ENCODE results near the gene ZNF816.
A peak's percentile ranks its signal among the peaks of the same experiment; 100 is the strongest.
"Not testable (repeated sequence)": the region's sequence is repeated elsewhere in the genome, so short reads cannot be mapped to it uniquely, and the experiment has no call there.

ZNF816 gene

GRCh38 chr19:52962394-52963246, at the start of gene ZNF816:
ZNF816 (minus strand) TSS chr19:52962881; CDS start chr19:52956089, 6,792 bp downstream.
- DNase-seq (ENCODE audit: low spot score) = peak; percentile 91

- DNase-seq (ENCODE audit: low spot score) = no peak
Measured at GRCh38 chr19:53012006-53012405, 49.3 kb upstream of the ZNF816 start.

DNA sequence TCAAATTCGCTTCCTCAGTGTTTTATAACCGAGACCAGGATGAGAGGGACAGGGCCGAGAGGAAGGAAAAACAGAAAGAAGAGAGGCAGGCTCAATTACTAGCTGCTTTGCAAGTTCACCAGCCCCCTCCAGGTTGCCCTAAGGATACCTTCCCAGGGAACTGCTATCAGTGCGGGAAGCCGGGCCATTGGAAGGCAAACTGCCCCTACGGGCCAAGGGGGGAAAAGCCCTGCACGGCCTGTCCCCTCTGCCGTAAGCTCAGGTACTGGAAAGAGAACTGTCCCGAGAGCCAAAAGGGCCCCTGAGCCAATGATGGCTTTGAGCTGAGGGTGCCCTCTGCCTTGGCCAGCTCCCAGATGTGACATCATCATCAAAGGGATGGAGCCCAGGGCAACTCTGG, 47.8 kb upstream of the ZNF816 start:
- no peak for DNase-seq (ENCODE audit: low spot score)

DNA sequence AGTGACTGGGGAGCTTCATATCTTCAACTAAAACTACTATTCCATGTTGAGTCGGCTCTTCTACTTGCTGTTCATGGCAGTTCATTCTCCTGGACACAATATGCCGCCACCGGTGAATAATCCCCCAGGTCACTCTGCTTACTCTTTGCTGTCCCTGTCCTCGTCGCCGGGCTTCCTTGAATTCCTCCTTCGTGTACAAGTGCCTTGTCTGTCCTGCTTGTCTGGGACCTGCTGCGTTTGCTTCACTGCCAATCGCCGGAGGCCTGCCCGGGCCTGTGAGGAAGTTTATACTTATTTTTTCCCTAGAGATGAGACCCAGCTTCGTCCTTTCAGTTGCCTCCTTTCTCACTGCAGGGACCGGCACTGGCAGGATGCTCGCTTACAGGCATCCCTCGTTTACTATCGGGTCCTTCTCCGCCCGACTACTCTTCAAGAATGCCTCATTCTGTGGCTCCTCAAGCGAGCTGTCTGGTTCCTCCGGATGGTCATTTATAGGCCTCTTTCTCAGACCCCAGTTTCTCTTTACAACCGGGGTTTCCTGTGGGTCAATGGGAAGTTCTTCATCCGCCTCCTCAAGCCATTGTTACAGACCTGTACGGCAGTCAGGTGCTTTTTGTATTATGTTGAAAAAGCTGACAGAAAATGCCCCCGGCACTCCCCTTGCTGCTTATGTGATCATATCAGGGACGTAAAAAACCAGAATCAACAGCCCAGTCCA, 45.5 kb upstream of the ZNF816 start:
- DNase-seq (ENCODE audit: low spot score) = no peak

DNA sequence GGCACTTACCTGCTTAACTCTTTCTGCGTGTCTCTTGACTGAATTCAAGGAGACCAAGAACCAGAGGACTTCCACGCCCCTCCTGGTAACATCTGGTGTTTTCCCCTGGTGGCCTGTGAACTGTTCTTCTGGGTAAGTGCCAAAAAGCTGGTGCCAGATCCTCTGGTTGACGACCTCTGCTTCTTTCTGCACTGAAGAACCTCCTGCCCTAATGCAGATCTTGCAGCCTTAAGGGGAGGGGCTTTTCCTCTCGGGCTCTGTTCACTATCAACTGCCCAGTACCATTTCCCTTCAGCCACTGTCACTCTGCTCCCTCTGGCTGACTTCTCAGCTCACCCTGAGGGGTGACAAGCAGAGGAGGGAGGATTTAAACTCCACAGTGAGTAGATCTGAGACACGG, 44.9 kb upstream of the ZNF816 start:
- no peak for DNase-seq (ENCODE audit: low spot score)

GRCh38 chr19:53007200-53007599, 44.5 kb upstream of the ZNF816 start:
- DNase-seq (ENCODE audit: low spot score) = no peak

DNA sequence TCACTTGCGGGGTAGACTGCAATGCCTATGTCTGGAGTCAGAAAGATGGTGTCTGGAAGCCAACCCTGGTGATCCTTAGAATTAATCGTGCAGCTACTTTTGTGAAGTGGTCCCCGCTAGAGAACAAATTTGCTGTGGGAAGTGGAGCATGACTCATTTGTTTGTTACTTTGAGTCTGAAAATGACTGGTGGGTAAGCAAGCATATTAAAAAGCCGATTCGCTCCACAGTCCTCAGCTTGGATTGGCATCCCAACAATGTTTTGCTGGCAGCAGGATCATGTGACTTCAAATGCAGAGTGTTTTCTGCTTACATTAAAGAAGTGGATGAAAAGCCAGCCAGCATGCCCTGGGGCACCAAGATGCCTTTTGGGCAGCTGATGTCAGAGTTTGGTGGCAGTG, 41.6 kb upstream of the ZNF816 start:
- DNase-seq (ENCODE audit: low spot score) = no peak

DNA sequence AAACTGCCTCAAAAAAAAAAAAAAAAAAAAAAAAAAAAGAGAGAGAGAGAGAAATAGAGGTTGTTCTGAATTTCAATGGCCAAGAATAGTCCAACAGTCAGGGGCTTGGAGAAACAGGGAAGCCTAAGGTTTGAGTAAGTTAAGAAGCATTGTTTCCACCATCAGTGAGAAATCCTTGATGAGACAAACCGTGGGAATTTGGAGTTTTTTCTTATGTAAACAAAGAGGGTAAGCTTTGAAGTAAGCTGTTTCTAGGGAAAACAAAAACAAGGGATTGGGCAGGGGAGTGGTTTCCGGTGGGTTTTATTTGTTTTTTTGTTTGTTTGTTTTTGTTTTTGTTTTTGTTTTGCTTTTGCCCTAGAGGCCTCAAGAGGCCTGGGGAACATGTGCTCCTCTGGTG, 39.8 kb upstream of the ZNF816 start:
- no peak for DNase-seq (ENCODE audit: low spot score)

DNA sequence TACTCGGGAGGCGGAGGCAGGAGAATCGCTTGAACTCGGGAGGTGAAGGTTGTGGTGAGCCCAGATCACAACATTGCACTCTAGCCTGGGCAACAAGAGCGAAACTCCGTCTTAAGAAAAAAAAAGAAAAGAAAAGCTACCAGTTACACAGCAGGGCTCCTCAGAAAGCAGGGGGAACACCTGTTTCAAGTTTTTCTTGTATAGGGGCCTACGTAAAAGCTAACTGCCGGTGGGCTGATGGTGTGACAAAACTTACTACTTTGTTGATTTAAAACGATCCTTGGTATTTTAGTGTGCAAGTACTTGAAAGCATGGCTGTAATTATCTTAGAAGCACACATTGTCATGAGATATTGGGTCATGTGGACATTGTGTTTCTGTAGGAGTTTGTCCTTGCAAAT, 35.3 kb upstream of the ZNF816 start:
- no peak for DNase-seq (ENCODE audit: low spot score)

GRCh38 chr19:52995711-52996110, 33.0 kb upstream of the ZNF816 start:
- no peak for DNase-seq (ENCODE audit: low spot score)

- peak; percentile 78 for DNase-seq (ENCODE audit: low spot score)
Measured at GRCh38 chr19:52993342-52994178, 30.9 kb upstream of the ZNF816 start.

- DNase-seq (ENCODE audit: low spot score) = peak; percentile 5
Measured at GRCh38 chr19:52992109-52993004, 29.7 kb upstream of the ZNF816 start.

DNA sequence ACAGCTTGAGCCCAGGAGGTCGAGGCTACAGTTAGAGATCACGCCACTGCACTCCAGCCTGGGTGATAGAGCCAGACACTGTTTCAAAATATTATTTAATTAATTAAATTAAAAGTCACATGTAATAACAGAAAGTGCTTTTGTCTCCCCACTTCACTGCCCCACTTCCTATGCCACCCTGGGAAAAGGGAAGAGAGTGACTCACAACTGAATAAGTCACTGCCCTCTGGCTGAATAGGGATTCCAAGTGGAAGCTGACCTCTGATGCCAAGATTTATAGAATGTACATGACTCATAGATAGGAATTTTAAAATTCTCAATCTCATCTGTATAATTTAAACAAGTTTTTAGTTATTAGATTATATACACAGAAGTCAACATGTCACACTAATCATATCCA, 28.8 kb upstream of the ZNF816 start:
- peak; percentile 38 for DNase-seq (ENCODE audit: low spot score)

- DNase-seq (ENCODE audit: low spot score) = no peak
Measured at GRCh38 chr19:52990759-52991418, 28.2 kb upstream of the ZNF816 start.

GRCh38 chr19:52988506-52988905, 25.8 kb upstream of the ZNF816 start:
- no peak for DNase-seq (ENCODE audit: low spot score)

DNA sequence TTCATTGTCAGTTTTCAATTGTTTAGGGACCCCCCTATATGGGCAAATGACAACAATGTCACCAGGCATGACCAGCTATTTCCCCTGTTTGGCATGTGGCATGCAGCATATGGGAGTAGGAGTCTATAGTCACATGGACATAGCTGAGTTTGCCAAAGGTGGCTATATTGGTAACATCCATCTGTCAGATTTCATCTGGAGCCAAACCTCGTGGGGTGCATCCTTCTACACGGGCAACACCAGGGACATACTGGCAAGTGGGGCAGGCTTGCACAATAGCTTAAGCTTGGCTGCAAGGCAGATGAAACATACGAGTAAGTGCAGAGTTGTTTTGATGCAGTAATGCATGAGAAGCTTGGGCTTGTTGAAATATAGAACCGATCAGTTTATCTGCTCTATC, 24.5 kb upstream of the ZNF816 start:
- DNase-seq (ENCODE audit: low spot score) = no peak

DNA sequence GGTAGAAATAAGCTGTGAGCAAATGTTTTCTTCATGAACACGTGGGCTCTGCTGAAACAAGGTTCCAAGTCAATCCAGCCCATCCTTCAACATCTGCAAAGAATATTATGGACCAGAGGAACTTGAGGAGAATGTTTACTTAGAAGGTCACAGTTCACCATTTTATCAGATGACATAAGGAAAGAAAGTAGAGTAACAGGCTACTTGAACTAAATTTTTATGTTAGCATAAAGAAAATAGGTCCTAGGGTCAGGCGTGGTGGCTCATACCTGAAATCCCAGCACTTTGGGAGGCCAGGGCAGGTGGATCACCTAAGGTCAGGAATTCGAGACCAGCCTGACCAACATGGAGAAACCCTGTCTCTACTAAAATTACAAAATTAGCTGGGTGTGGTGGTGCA, 20.5 kb upstream of the ZNF816 start:
- not testable (repeated sequence) for DNase-seq (ENCODE audit: low spot score)

GRCh38 chr19:52981329-52981728, 18.6 kb upstream of the ZNF816 start:
- no peak for DNase-seq (ENCODE audit: low spot score)

- DNase-seq (ENCODE audit: low spot score) = no peak
Measured at GRCh38 chr19:52967772-52968171, 5.1 kb upstream of the ZNF816 start.

DNA sequence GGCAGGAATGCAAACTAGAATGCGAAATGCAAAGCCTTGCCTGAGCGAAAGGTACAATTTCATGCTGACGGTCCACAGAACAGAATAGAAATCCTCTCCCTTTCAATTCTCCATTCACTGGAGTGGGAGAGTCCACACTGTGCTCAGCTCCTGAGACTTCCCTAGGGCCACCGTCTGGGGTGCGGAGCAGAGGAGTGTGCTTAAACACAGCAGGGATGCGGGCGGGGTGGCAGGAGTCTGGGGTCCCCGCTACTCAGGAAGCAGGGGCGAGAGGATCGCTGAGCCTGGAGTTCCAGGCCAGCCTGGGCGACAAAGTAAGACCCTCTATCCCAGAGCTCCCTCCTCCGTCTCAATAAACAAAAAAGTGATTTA, 552 bp upstream of the ZNF816 start:
- peak; percentile 24 for DNase-seq (ENCODE audit: low spot score)

DNA sequence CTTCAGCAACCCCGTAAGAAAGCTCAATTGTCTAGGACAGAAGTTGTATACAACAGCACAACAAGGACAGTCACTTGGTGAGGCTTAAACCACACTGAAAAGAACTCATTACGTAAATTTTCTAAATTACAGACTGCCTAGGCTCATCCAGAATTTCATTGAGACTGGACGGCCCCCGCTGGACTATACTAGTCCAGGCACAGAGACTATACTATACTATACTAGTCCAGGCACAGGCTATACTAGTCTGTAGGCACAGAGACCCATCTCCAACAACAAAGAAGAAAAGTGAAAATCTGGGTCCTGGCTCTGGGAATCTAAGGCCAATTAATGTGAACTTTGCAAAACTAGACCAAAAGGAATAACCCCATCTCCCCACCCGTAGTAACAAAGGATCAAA, 700 bp downstream of the ZNF816 start:
- DNase-seq (ENCODE audit: low spot score) = no peak

Measured in hepatic stellate cell (primary cell).